Activated CD4-positive, alpha-beta T cell treated with anti-CD3 and anti-CD28 coated beads, Interleukin-10, Interleukin-2, amounts not matched to agents 100 ng/mL and 50 ng/mL, durations not matched to agents 16 hours and 8 hours (primary cell): ENCODE data around the gene KPNA3.
"Not testable (repeated sequence)": the region's sequence is repeated elsewhere in the genome, so short reads cannot be mapped to it uniquely, and the experiment has no call there.

Source experiments
- DNase-seq: peaks from one replicate; pipeline ENCODE4 v3.0.0-alpha.2; 2020

The KPNA3 gene

GRCh38 chr13:49792550-49793324 is at the start of gene KPNA3:
TSS of gene KPNA3 (minus strand) at chr13:49792682. CDS start at chr13:49792506, 176 bp downstream.
- DNase-seq = peak; percentile 98

- no peak for DNase-seq
These were observed 49.5 kb upstream of the KPNA3 start for GRCh38 chr13:49841964-49842363.

- DNase-seq = no peak
These were observed 48.2 kb upstream of the KPNA3 start for GRCh38 chr13:49840675-49841074.

GRCh38 chr13:49840266-49840665 is 47.8 kb upstream of the KPNA3 start:
- DNase-seq = no peak

GRCh38 chr13:49838989-49839388 is 46.5 kb upstream of the KPNA3 start:
- no peak for DNase-seq

GRCh38 chr13:49836516-49836915 is 44.0 kb upstream of the KPNA3 start:
- no peak for DNase-seq

GRCh38 chr13:49833402-49833801 is 40.9 kb upstream of the KPNA3 start:
- DNase-seq = no peak

GRCh38 chr13:49831455-49831854 is 39.0 kb upstream of the KPNA3 start:
- no peak for DNase-seq

- no peak for DNase-seq
These were observed 38.2 kb upstream of the KPNA3 start for GRCh38 chr13:49830721-49831120.

GRCh38 chr13:49829715-49830114 is 37.2 kb upstream of the KPNA3 start:
- DNase-seq = no peak

- DNase-seq = no peak
These were observed 36.0 kb upstream of the KPNA3 start for GRCh38 chr13:49828453-49828852.

- DNase-seq = no peak
These were observed 35.4 kb upstream of the KPNA3 start for GRCh38 chr13:49827891-49828290.

GRCh38 chr13:49827336-49827735 is 34.9 kb upstream of the KPNA3 start:
- no peak for DNase-seq

- DNase-seq = no peak
These were observed 28.9 kb upstream of the KPNA3 start for GRCh38 chr13:49821216-49822009.

GRCh38 chr13:49820591-49821215 is 28.2 kb upstream of the KPNA3 start:
- DNase-seq = no peak

GRCh38 chr13:49816047-49816446 is 23.6 kb upstream of the KPNA3 start:
- DNase-seq = not testable (repeated sequence)

- DNase-seq = no peak
These were observed 22.2 kb upstream of the KPNA3 start for GRCh38 chr13:49814551-49815270.

- no peak for DNase-seq
These were observed 20.3 kb upstream of the KPNA3 start for GRCh38 chr13:49812812-49813211.

GRCh38 chr13:49811527-49811908 is 19.0 kb upstream of the KPNA3 start:
- no peak for DNase-seq

- no peak for DNase-seq
These were observed 18.4 kb upstream of the KPNA3 start for GRCh38 chr13:49810567-49811526.

- DNase-seq = no peak
These were observed 15.2 kb upstream of the KPNA3 start for GRCh38 chr13:49807681-49808080.

GRCh38 chr13:49806126-49806536 is 13.6 kb upstream of the KPNA3 start:
- DNase-seq = no peak
